Mucosa of stomach (tissue), 1 donor: ENCODE data around the gene ZNF124.
"Not testable (repeated sequence)": the region's sequence is repeated elsewhere in the genome, so short reads cannot be mapped to it uniquely, and the experiment has no call there.

Experiments used
- H3K27me3 ChIP-seq: one replicate; pipeline ENCODE4 v1.7.0; 2013; ENCODE audit warnings: mild to moderate bottlenecking, low read length; ENCODE audit not compliant: control insufficient read depth, insufficient read depth
- H3K36me3 ChIP-seq: one replicate; pipeline ENCODE4 v1.7.0; 2013; ENCODE audit warnings: low read length; ENCODE audit not compliant: control insufficient read depth, insufficient read depth
- H3K4me1 ChIP-seq: one replicate; pipeline ENCODE4 v1.7.0; 2013; ENCODE audit warnings: mild to moderate bottlenecking, low read length; ENCODE audit not compliant: control insufficient read depth, insufficient read depth
- H3K4me3 ChIP-seq: one replicate; pipeline ENCODE4 v1.7.0; 2013; ENCODE audit warnings: low read length
- H3K9ac ChIP-seq: one replicate; pipeline ENCODE4 v1.7.0; 2013; ENCODE audit warnings: mild to moderate bottlenecking, low read length, moderate library complexity
- H3K9me3 ChIP-seq: one replicate; pipeline ENCODE4 v1.7.0; 2013; ENCODE audit warnings: mild to moderate bottlenecking, low read length, moderate library complexity; ENCODE audit not compliant: control insufficient read depth
- donor health status: Pancreatic carcinoma.

ZNF124 gene

DNA sequence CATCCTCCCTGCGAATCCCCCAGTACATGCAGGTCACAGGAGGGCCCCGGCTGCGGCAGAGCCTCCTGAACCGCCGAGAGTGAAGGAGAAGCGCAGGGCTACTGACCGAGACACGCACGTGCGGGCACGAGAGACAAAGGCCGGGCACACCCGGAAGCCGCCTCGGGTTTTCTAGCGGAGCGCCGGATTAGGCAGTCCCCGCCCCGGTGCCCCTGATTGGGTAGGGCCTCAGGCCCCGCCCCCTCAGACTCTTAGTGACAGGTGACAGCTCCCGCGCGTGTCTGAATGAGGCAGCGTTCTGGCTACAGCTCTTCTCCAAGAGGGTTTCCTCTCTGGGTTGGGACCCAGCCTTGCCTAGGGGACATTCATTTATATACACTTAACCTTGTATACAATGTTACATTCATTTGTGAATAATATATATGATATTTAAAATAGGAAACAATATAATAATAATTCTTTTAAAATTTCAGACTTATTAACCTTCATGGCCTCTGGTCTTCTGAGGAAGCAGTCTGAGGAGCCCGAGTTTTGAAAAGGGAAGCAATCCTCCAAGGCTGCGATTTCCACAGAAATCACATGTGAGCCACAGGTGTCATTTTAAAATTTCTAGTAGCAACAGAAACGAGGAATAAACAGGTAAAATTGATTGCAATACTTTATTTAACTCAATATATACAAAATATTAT lies at the start of gene ZNF124:
TSS of gene ZNF124 (minus strand) at position 146 of the 689 bp plus-strand sequence. CDS start at position 3, 143 bp downstream.
- not testable (repeated sequence) for H3K4me1 ChIP-seq, H3K9ac ChIP-seq, H3K9me3 ChIP-seq, H3K4me3 ChIP-seq, H3K36me3 ChIP-seq, H3K27me3 ChIP-seq

GRCh38 chr1:247220280-247220679 lies 48.5 kb upstream of the ZNF124 start:
- not testable (repeated sequence) for H3K9me3 ChIP-seq, H3K27me3 ChIP-seq, H3K9ac ChIP-seq, H3K4me1 ChIP-seq, H3K4me3 ChIP-seq, H3K36me3 ChIP-seq

GRCh38 chr1:247218121-247218651 lies 46.4 kb upstream of the ZNF124 start:
- Histone ChIP-seq H3K9me3 (no peaks in the 10 kb centered on the region), H3K4me1 (no peaks in the 10 kb centered on the region), H3K36me3 (no peaks in the 10 kb centered on the region), H3K9ac (no peak overlapping the region), H3K4me3 (no peak overlapping the region), H3K27me3 (no peaks in the 10 kb centered on the region)

GRCh38 chr1:247216261-247216660 lies 44.4 kb upstream of the ZNF124 start:
- H3K4me1 ChIP-seq, result no peaks in the 10 kb centered on the region

DNA sequence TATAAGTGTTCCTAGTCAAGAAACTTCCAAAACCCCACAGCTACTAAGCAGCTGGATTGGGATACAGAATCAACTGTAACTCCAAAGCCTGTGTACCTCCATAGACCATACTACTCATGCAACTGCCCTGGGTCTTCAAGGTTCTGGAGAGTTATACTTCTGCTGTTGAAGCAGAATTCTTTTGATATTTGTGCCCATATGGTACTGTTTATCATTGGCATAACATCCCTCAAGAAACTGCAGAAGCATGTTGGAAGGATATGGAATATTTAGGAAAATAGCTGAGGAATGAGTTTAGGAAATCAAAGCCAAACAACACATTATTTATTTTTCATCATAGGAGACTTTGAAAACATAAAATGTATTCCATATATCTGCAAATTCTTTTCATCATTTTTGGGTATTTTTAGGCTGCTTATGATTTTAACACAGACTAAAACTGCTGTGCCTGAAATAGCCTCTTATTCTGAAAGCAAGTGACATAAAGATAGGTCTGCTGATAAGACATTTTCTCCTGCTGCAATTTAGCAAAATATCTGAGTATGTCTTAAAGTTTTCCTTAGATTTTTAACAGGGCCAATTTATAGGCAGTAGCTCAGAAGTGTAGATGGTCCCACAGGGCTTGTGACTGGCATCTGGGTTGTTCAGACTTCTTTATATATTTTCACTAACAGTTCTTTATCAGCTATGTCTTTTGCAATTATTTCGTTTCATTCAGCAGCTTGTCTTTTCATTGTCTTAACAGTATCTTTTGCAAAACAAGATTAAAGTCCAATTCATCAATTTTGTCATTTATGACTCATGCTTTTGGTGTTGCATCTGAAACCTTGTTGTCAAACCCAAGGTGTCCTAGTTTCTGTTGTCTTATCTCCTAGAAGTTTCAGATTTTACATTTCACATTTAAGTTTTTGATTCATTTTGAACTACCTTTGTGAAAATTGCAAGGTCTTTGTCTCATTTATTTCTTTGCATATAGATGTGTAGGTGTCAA lies 41.1 kb upstream of the ZNF124 start:
- H3K4me1 ChIP-seq, result peaks cover 13% of the 10 kb centered on the region
- H3K9me3 ChIP-seq, result no peaks in the 10 kb centered on the region
- no peaks in the 10 kb centered on the region for H3K27me3 ChIP-seq
- no peak overlapping the region for H3K9ac ChIP-seq
- no peaks in the 10 kb centered on the region for H3K36me3 ChIP-seq
- H3K4me3 ChIP-seq, result no peak overlapping the region

More at GRCh38 chr1:247216261-247216660, 44.4 kb upstream of the ZNF124 start:
- Histone ChIP-seq H3K4me3 (no peak overlapping the region), H3K9me3 (no peaks in the 10 kb centered on the region), H3K36me3 (no peaks in the 10 kb centered on the region), H3K27me3 (no peaks in the 10 kb centered on the region), H3K9ac (no peak overlapping the region)

- Histone ChIP-seq H3K4me3 (no peak overlapping the region), H3K9ac (no peak overlapping the region)
These were observed 40.2 kb upstream of the ZNF124 start for GRCh38 chr1:247212012-247212411.

GRCh38 chr1:247211339-247211738 lies 39.5 kb upstream of the ZNF124 start:
- no peak overlapping the region for H3K4me3 ChIP-seq
- H3K4me1 ChIP-seq, result peaks cover 17% of the 10 kb centered on the region
- H3K36me3 ChIP-seq, result no peaks in the 10 kb centered on the region
- H3K9ac ChIP-seq, result no peak overlapping the region
- H3K27me3 ChIP-seq, result no peaks in the 10 kb centered on the region
- H3K9me3 ChIP-seq, result no peaks in the 10 kb centered on the region

More at GRCh38 chr1:247212012-247212411, 40.2 kb upstream of the ZNF124 start:
- no peaks in the 10 kb centered on the region for H3K36me3 ChIP-seq
- peaks cover 17% of the 10 kb centered on the region for H3K4me1 ChIP-seq
- H3K27me3 ChIP-seq, result no peaks in the 10 kb centered on the region
- H3K9me3 ChIP-seq, result no peaks in the 10 kb centered on the region

- H3K27me3 ChIP-seq, result no peaks in the 10 kb centered on the region
- H3K9me3 ChIP-seq, result no peaks in the 10 kb centered on the region
- H3K4me3 ChIP-seq, result peak overlapping the region; percentile 61
- peak overlapping the region; percentile 78 for H3K9ac ChIP-seq
- peaks cover 17% of the 10 kb centered on the region for H3K4me1 ChIP-seq
- no peaks in the 10 kb centered on the region for H3K36me3 ChIP-seq
These were observed 38.7 kb upstream of the ZNF124 start for GRCh38 chr1:247210376-247211117.

DNA sequence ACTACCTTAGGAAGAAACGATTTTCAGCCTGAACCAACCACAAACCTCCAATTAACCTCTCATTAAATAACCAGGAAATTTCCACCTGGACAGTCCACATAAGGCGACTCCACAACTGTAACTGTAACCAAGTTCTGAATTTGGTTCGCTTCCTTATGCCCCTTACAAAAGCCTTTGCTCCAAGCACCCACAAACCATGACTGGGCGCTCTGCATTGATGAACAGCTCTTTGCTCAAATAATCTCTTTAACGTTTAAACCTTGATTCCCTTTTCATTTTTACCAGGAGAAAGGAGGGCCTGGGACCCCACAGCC lies 38.2 kb upstream of the ZNF124 start:
- Histone ChIP-seq H3K4me1 (peaks cover 17% of the 10 kb centered on the region), H3K27me3 (no peaks in the 10 kb centered on the region), H3K9me3 (no peaks in the 10 kb centered on the region), H3K9ac (peak overlapping the region; percentile 78), H3K4me3 (peak overlapping the region; percentile 61), H3K36me3 (no peaks in the 10 kb centered on the region)

GRCh38 chr1:247209396-247209795 lies 37.6 kb upstream of the ZNF124 start:
- Histone ChIP-seq H3K27me3 (no peaks in the 10 kb centered on the region), H3K36me3 (no peaks in the 10 kb centered on the region), H3K4me3 (peak overlapping the region; percentile 61), H3K4me1 (peaks cover 23% of the 10 kb centered on the region), H3K9me3 (no peaks in the 10 kb centered on the region), H3K9ac (peak overlapping the region; percentile 78)

GRCh38 chr1:247204177-247204647 lies 32.4 kb upstream of the ZNF124 start:
- Histone ChIP-seq H3K4me1 (peaks cover 19% of the 10 kb centered on the region), H3K9me3 (no peaks in the 10 kb centered on the region), H3K36me3 (no peaks in the 10 kb centered on the region), H3K9ac (no peak overlapping the region), H3K4me3 (no peak overlapping the region), H3K27me3 (no peaks in the 10 kb centered on the region)
